ENCODE measurements around the gene CYP2C8.

GRCh38 chr10:94997741-94998174 lies 71.5 kb downstream of the CYP2C8 start:
- no peak for TF ChIP-seq CTCF (IDR thresholded peaks at IDR 0.05; ENCODE audit: poor library complexity, severe bottlenecking)
- no peak for TF ChIP-seq POLR2AphosphoS5 (IDR thresholded peaks at IDR 0.05)
- TF ChIP-seq MXI1 (conservative IDR thresholded peaks at IDR 0.05; ENCODE audit: poor library complexity, severe bottlenecking), result no peak
- TF ChIP-seq, protein P1, sequence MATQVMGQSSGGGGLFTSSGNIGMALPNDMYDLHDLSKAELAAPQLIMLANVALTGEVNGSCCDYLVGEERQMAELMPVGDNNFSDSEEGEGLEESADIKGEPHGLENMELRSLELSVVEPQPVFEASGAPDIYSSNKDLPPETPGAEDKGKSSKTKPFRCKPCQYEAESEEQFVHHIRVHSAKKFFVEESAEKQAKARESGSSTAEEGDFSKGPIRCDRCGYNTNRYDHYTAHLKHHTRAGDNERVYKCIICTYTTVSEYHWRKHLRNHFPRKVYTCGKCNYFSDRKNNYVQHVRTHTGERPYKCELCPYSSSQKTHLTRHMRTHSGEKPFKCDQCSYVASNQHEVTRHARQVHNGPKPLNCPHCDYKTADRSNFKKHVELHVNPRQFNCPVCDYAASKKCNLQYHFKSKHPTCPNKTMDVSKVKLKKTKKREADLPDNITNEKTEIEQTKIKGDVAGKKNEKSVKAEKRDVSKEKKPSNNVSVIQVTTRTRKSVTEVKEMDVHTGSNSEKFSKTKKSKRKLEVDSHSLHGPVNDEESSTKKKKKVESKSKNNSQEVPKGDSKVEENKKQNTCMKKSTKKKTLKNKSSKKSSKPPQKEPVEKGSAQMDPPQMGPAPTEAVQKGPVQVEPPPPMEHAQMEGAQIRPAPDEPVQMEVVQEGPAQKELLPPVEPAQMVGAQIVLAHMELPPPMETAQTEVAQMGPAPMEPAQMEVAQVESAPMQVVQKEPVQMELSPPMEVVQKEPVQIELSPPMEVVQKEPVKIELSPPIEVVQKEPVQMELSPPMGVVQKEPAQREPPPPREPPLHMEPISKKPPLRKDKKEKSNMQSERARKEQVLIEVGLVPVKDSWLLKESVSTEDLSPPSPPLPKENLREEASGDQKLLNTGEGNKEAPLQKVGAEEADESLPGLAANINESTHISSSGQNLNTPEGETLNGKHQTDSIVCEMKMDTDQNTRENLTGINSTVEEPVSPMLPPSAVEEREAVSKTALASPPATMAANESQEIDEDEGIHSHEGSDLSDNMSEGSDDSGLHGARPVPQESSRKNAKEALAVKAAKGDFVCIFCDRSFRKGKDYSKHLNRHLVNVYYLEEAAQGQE (IDR thresholded peaks at IDR 0.05; ENCODE audit: borderline replicate concordance), result no peak
- no peak for TF ChIP-seq EP300 (conservative IDR thresholded peaks at IDR 0.05; ENCODE audit: poor library complexity, severe bottlenecking)
- TF ChIP-seq TAF1 (IDR thresholded peaks at IDR 0.05; ENCODE audit: low read depth), result no peak
- TF ChIP-seq SMC3 (conservative IDR thresholded peaks at IDR 0.05; ENCODE audit: poor library complexity), result no peak
- TF ChIP-seq RAD21 (conservative IDR thresholded peaks at IDR 0.05), result no peak
